ENCODE results near the gene ZNF83.

Gene ZNF83

DNA sequence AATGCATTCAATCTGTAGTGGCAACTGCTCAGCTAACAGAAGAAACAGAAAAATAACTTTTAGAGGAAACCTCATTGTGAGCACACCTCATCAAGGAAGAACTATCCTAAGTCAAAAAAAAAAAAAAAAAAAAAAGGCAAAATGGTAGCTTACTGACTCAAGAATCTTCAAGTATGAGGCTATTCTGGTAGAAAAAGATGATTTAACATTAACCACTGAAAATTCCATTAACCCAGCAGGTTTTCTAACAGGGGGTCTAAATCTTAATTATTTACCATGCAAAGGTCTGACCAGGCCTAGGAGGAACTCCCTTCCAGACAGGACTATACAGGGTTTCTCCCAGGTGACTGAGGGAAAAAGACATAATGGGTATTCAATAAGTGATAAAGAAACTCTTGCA lies 28.4 kb upstream of the ZNF83 start:
- Histone ChIP-seq H3K9me3 (ENCODE audit: control insufficient read depth in 2 of 2, low read length in 2 of 2) (no peaks in the 10 kb centered on the region), H3K4me1 (ENCODE audit: control insufficient read depth in 2 of 2, insufficient read depth in 2 of 2, low read length in 2 of 2) (no peaks in the 10 kb centered on the region), H3K4me3 (ENCODE audit: low read length in 2 of 2) (no peak overlapping the region), H3K27ac (ENCODE audit: low read depth in 2 of 2, low read length in 2 of 2) (no peak overlapping the region), H3K27me3 (ENCODE audit: control insufficient read depth in 2 of 2, insufficient read depth in 2 of 2, low read length in 2 of 2) (no peaks in the 10 kb centered on the region), H3K9ac (ENCODE audit: low read depth in 1 of 2, low read length in 2 of 2) (no peak overlapping the region), H3K36me3 (ENCODE audit: control insufficient read depth in 2 of 2, insufficient read depth in 2 of 2, low read length in 2 of 2) (no peaks in the 10 kb centered on the region)

DNA sequence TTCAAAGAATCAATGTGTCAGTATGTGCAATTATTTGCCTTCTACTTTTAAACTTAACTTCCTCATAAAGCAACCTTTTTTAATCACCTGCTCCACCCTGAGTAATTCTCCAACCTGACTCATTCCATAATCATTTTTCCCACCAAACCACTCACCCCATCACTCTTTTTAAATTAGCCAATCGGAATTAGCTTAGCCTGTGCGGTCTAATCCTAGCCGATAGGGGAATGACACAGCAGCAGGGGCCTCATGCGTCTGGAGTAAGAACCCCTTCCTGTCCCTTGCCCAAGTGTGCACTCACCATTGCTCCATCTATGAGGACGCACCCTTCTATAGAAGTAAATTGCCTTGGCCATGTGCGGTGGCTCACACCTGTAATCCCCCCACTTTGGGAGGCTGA lies 27.4 kb upstream of the ZNF83 start:
- no peaks in the 10 kb centered on the region for H3K4me1 ChIP-seq (ENCODE audit: control insufficient read depth in 2 of 2, insufficient read depth in 2 of 2, low read length in 2 of 2)
- H3K9ac ChIP-seq (ENCODE audit: low read depth in 1 of 2, low read length in 2 of 2): no peak overlapping the region
- no peaks in the 10 kb centered on the region for H3K27me3 ChIP-seq (ENCODE audit: control insufficient read depth in 2 of 2, insufficient read depth in 2 of 2, low read length in 2 of 2)
- no peak overlapping the region for H3K4me3 ChIP-seq (ENCODE audit: low read length in 2 of 2)
- H3K27ac ChIP-seq (ENCODE audit: low read depth in 2 of 2, low read length in 2 of 2): no peak overlapping the region
- H3K36me3 ChIP-seq (ENCODE audit: control insufficient read depth in 2 of 2, insufficient read depth in 2 of 2, low read length in 2 of 2): no peaks in the 10 kb centered on the region
- no peaks in the 10 kb centered on the region for H3K9me3 ChIP-seq (ENCODE audit: control insufficient read depth in 2 of 2, low read length in 2 of 2)

- no peaks in the 10 kb centered on the region for H3K27me3 ChIP-seq (ENCODE audit: control insufficient read depth in 2 of 2, insufficient read depth in 2 of 2, low read length in 2 of 2)
- H3K9ac ChIP-seq (ENCODE audit: low read depth in 1 of 2, low read length in 2 of 2): no peak overlapping the region
- H3K4me3 ChIP-seq (ENCODE audit: low read length in 2 of 2): no peak overlapping the region
- H3K9me3 ChIP-seq (ENCODE audit: control insufficient read depth in 2 of 2, low read length in 2 of 2): no peaks in the 10 kb centered on the region
- no peaks in the 10 kb centered on the region for H3K36me3 ChIP-seq (ENCODE audit: control insufficient read depth in 2 of 2, insufficient read depth in 2 of 2, low read length in 2 of 2)
- no peak overlapping the region for H3K27ac ChIP-seq (ENCODE audit: low read depth in 2 of 2, low read length in 2 of 2)
- H3K4me1 ChIP-seq (ENCODE audit: control insufficient read depth in 2 of 2, insufficient read depth in 2 of 2, low read length in 2 of 2): no peaks in the 10 kb centered on the region
Measured at GRCh38 chr19:52665027-52665426, 26.9 kb upstream of the ZNF83 start.

- H3K36me3 ChIP-seq (ENCODE audit: control insufficient read depth in 2 of 2, insufficient read depth in 2 of 2, low read length in 2 of 2): no peaks in the 10 kb centered on the region
- H3K4me1 ChIP-seq (ENCODE audit: control insufficient read depth in 2 of 2, insufficient read depth in 2 of 2, low read length in 2 of 2): no peaks in the 10 kb centered on the region
- no peak overlapping the region for H3K9ac ChIP-seq (ENCODE audit: low read depth in 1 of 2, low read length in 2 of 2)
- H3K4me3 ChIP-seq (ENCODE audit: low read length in 2 of 2): no peak overlapping the region
- no peak overlapping the region for H3K27ac ChIP-seq (ENCODE audit: low read depth in 2 of 2, low read length in 2 of 2)
- no peaks in the 10 kb centered on the region for H3K27me3 ChIP-seq (ENCODE audit: control insufficient read depth in 2 of 2, insufficient read depth in 2 of 2, low read length in 2 of 2)
- H3K9me3 ChIP-seq (ENCODE audit: control insufficient read depth in 2 of 2, low read length in 2 of 2): no peaks in the 10 kb centered on the region
Measured at GRCh38 chr19:52664461-52664860, 26.3 kb upstream of the ZNF83 start.

DNA sequence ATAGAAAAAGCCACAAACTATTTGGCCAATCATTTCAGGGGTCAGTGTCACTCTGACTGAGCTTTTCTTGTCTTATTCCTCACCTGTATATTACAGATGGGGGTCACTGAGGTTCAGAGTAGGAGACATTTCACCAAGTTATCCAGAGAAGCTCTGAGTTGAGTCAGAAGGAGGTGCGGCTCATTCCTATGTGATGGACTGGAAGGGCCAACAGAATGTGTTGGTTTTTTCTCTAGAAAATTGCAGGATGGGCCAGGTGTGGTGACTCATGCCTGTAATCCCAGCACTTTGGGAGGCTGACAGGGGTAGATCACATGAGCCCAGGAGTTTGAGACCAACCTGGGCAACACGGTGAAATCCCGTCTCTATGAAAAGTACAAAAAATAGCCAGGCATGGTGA lies 24.5 kb upstream of the ZNF83 start:
- Histone ChIP-seq H3K36me3 (ENCODE audit: control insufficient read depth in 2 of 2, insufficient read depth in 2 of 2, low read length in 2 of 2) (peaks cover 7 to 9% of the 10 kb centered on the region in 2 donors), H3K4me1 (ENCODE audit: control insufficient read depth in 2 of 2, insufficient read depth in 2 of 2, low read length in 2 of 2) (no peaks in the 10 kb centered on the region), H3K27ac (ENCODE audit: low read depth in 2 of 2, low read length in 2 of 2) (no peak overlapping the region), H3K27me3 (ENCODE audit: control insufficient read depth in 2 of 2, insufficient read depth in 2 of 2, low read length in 2 of 2) (no peaks in the 10 kb centered on the region), H3K9me3 (ENCODE audit: control insufficient read depth in 2 of 2, low read length in 2 of 2) (no peaks in the 10 kb centered on the region), H3K4me3 (ENCODE audit: low read length in 2 of 2) (no peak overlapping the region), H3K9ac (ENCODE audit: low read depth in 1 of 2, low read length in 2 of 2) (no peak overlapping the region)

- no peak overlapping the region for H3K9ac ChIP-seq (ENCODE audit: low read depth in 1 of 2, low read length in 2 of 2)
- peaks cover 7 to 9% of the 10 kb centered on the region in 2 donors for H3K36me3 ChIP-seq (ENCODE audit: control insufficient read depth in 2 of 2, insufficient read depth in 2 of 2, low read length in 2 of 2)
- no peaks in the 10 kb centered on the region for H3K9me3 ChIP-seq (ENCODE audit: control insufficient read depth in 2 of 2, low read length in 2 of 2)
- no peaks in the 10 kb centered on the region for H3K27me3 ChIP-seq (ENCODE audit: control insufficient read depth in 2 of 2, insufficient read depth in 2 of 2, low read length in 2 of 2)
- H3K4me1 ChIP-seq (ENCODE audit: control insufficient read depth in 2 of 2, insufficient read depth in 2 of 2, low read length in 2 of 2): no peaks in the 10 kb centered on the region
- no peak overlapping the region for H3K4me3 ChIP-seq (ENCODE audit: low read length in 2 of 2)
- H3K27ac ChIP-seq (ENCODE audit: low read depth in 2 of 2, low read length in 2 of 2): no peak overlapping the region
Measured at GRCh38 chr19:52660981-52661380, 22.8 kb upstream of the ZNF83 start.

- no peak overlapping the region for H3K4me3 ChIP-seq (ENCODE audit: low read length in 2 of 2)
- H3K9ac ChIP-seq (ENCODE audit: low read depth in 1 of 2, low read length in 2 of 2): no peak overlapping the region
- no peak overlapping the region for H3K27ac ChIP-seq (ENCODE audit: low read depth in 2 of 2, low read length in 2 of 2)
- H3K36me3 ChIP-seq (ENCODE audit: control insufficient read depth in 2 of 2, insufficient read depth in 2 of 2, low read length in 2 of 2): peaks cover 9 to 11% of the 10 kb centered on the region in 2 donors
- no peaks in the 10 kb centered on the region for H3K27me3 ChIP-seq (ENCODE audit: control insufficient read depth in 2 of 2, insufficient read depth in 2 of 2, low read length in 2 of 2)
- H3K9me3 ChIP-seq (ENCODE audit: control insufficient read depth in 2 of 2, low read length in 2 of 2): no peaks in the 10 kb centered on the region
- H3K4me1 ChIP-seq (ENCODE audit: control insufficient read depth in 2 of 2, insufficient read depth in 2 of 2, low read length in 2 of 2): no peaks in the 10 kb centered on the region
Measured at GRCh38 chr19:52659013-52659412, 20.9 kb upstream of the ZNF83 start.

DNA sequence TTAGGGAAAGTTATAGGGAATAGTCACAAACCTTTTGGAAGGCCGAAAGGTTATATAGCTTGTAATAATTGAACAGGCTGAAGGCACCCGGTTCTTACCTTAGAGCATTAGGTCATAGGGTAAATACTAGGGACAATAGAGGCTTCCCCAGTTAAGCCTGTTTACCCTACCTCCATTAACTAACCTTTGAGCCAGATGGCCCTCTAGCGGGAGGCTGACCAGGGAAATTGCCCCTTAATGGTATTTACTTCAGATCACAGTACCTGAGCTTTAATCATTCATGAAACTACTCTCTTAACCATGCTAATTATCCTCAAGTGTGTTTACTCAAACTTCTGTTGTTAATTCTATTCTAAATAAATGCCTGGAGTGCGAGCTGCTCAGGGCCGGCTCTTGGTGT lies 20.4 kb upstream of the ZNF83 start:
- Histone ChIP-seq H3K27me3 (ENCODE audit: control insufficient read depth in 2 of 2, insufficient read depth in 2 of 2, low read length in 2 of 2) (no peaks in the 10 kb centered on the region), H3K9me3 (ENCODE audit: control insufficient read depth in 2 of 2, low read length in 2 of 2) (peaks cover 0 to 3% of the 10 kb centered on the region in 2 donors), H3K4me1 (ENCODE audit: control insufficient read depth in 2 of 2, insufficient read depth in 2 of 2, low read length in 2 of 2) (no peaks in the 10 kb centered on the region), H3K36me3 (ENCODE audit: control insufficient read depth in 2 of 2, insufficient read depth in 2 of 2, low read length in 2 of 2) (peaks cover 10 to 15% of the 10 kb centered on the region in 2 donors), H3K27ac (ENCODE audit: low read depth in 2 of 2, low read length in 2 of 2) (no peak overlapping the region), H3K9ac (ENCODE audit: low read depth in 1 of 2, low read length in 2 of 2) (no peak overlapping the region), H3K4me3 (ENCODE audit: low read length in 2 of 2) (no peak overlapping the region)

GRCh38 chr19:52653161-52653560 lies 15.0 kb upstream of the ZNF83 start:
- no peaks in the 10 kb centered on the region for H3K4me1 ChIP-seq (ENCODE audit: control insufficient read depth in 2 of 2, insufficient read depth in 2 of 2, low read length in 2 of 2)
- no peak overlapping the region for H3K9ac ChIP-seq (ENCODE audit: low read depth in 1 of 2, low read length in 2 of 2)
- peaks cover 11 to 16% of the 10 kb centered on the region in 2 donors for H3K36me3 ChIP-seq (ENCODE audit: control insufficient read depth in 2 of 2, insufficient read depth in 2 of 2, low read length in 2 of 2)
- H3K4me3 ChIP-seq (ENCODE audit: low read length in 2 of 2): no peak overlapping the region
- no peaks in the 10 kb centered on the region for H3K27me3 ChIP-seq (ENCODE audit: control insufficient read depth in 2 of 2, insufficient read depth in 2 of 2, low read length in 2 of 2)
- peaks cover 0 to 10% of the 10 kb centered on the region in 2 donors for H3K9me3 ChIP-seq (ENCODE audit: control insufficient read depth in 2 of 2, low read length in 2 of 2)
- H3K27ac ChIP-seq (ENCODE audit: low read depth in 2 of 2, low read length in 2 of 2): no peak overlapping the region

DNA sequence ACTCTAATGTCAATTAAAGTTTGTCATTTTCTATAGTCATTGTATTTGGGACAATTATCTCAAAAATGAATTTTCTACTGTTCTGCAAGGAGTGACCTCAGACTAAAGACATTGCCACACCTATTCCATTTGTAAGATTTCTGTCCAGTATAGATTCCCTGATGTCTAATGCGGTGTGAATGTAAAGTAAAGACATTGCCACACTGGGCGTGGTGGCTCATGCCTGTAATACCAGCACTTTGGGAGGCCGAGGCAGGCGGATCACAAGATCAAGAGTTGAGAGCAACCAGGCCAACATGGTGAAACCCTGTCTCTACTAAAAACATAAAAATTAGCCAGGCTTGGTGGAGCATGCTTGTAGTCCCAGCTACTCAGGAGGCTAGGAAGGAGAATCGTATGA lies 13.8 kb upstream of the ZNF83 start:
- Histone ChIP-seq H3K9ac (ENCODE audit: low read depth in 1 of 2, low read length in 2 of 2) (no peak overlapping the region), H3K9me3 (ENCODE audit: control insufficient read depth in 2 of 2, low read length in 2 of 2) (peaks cover 0 to 10% of the 10 kb centered on the region in 2 donors), H3K4me1 (ENCODE audit: control insufficient read depth in 2 of 2, insufficient read depth in 2 of 2, low read length in 2 of 2) (no peaks in the 10 kb centered on the region), H3K36me3 (ENCODE audit: control insufficient read depth in 2 of 2, insufficient read depth in 2 of 2, low read length in 2 of 2) (peaks cover 11 to 16% of the 10 kb centered on the region in 2 donors), H3K27me3 (ENCODE audit: control insufficient read depth in 2 of 2, insufficient read depth in 2 of 2, low read length in 2 of 2) (no peaks in the 10 kb centered on the region), H3K27ac (ENCODE audit: low read depth in 2 of 2, low read length in 2 of 2) (no peak overlapping the region), H3K4me3 (ENCODE audit: low read length in 2 of 2) (no peak overlapping the region)
